Stimulated activated CD8-positive, alpha-beta memory T cell treated with anti-CD3 and anti-CD28 coated beads, Interleukin-4, amount 100 ng/mL, for 4 hours (primary cell): Measurements from ENCODE around the gene TCP11.

ENCODE experiments used
- DNase-seq, 2 donors: peaks; one replicate each; pipeline ENCODE4 v3.0.0-alpha.2; 2020; ENCODE audit warnings: low read depth in 2 of 2, low spot score in 1 of 2

TCP11 gene

GRCh38 chr6:35173427-35174087 is 32.4 kb upstream of the TCP11 start:
- no peak for DNase-seq

- no peak for DNase-seq
These were observed 31.9 kb upstream of the TCP11 start for GRCh38 chr6:35173044-35173426.

DNA sequence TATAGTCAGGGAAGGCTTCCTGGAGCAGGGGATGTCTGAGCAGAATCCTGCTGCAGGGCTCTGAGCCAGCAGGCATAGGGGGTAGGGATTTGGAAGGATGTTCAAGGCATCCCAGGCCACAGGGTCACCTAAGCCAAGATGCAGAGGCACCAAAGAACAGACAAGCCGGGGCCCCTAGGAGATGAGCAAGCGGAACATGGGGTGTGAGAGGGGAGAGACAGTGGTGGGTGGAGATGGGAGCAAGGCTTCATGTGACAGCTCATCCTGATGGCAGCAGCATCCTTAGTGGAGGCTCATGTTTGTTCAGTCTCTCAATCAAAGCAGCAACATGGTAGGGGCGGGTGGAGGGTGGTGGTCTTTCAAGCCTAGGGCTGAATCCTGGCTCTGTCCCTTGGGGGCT is 29.8 kb upstream of the TCP11 start:
- no peak for DNase-seq

DNA sequence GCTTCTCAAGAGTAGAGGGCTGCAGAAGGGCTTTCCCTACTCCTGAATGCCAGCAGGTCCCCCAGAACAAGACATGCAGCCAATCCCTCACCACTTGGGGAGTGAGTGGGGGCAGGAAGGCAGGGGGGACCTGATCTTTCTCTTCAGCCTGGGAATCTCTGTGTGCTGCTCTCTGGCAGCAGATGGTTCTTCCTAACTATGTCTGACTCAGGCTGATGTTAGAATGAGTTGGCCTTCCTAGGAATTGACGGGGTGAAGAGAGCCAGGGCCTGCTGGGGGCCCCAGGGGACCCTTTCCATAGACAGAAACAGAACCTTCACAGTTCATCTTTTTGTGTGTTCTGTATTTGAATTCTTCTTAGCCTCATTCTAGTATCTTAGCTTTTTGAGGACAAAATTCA is 29.0 kb upstream of the TCP11 start:
- DNase-seq = no peak

GRCh38 chr6:35168461-35168861 is 27.3 kb upstream of the TCP11 start:
- DNase-seq = no peak

GRCh38 chr6:35167505-35167904 is 26.4 kb upstream of the TCP11 start:
- no peak for DNase-seq

- no peak for DNase-seq
These were observed 25.4 kb upstream of the TCP11 start for GRCh38 chr6:35166520-35166919.

GRCh38 chr6:35166116-35166515 is 25.0 kb upstream of the TCP11 start:
- DNase-seq = no peak

DNA sequence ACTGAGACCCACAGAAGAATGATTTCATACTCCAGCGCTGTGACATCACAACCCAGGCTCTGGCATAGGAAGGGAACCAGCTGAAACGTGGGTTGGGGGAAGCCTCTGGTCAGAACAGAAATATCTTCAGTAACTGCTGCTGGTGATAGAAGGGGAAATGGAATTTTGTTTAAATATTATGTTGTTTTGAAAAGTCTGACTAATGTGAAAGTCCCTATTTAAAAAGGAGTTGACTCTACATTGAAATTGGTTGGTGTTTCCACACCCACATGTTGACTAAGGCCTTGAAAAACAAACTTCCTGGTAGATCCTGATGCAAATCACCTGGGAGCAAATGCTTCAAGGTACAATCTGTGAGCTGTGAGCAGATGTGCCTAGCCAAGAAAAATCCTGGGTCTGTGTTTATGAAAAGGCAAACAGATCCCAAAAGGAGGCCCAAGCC is 24.5 kb upstream of the TCP11 start:
- no peak for DNase-seq

- DNase-seq = no peak
These were observed 23.7 kb upstream of the TCP11 start for GRCh38 chr6:35164868-35165267.

GRCh38 chr6:35164277-35164676 is 23.1 kb upstream of the TCP11 start:
- DNase-seq = no peak

DNA sequence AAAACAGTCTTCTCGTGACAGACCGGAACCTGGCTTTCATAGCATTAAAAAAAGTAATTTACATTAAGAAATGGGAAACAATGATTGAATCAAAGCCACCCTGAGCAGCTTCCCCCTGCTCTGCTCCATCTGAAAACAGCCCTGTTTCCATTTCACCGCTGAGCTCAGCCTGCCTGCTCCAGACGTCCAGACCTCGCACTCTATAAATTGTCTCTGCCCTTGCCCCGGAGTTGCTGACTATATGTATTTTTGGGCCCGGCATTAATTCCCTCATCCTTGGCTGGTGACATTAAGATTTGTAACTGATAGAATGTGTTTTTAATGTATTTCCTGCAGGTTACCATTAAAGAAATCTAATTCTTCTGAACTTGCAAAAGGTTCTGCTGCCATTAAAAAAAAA is 22.7 kb upstream of the TCP11 start:
- no peak for DNase-seq

GRCh38 chr6:35161776-35162607 is 20.9 kb upstream of the TCP11 start:
- no peak for DNase-seq

DNA sequence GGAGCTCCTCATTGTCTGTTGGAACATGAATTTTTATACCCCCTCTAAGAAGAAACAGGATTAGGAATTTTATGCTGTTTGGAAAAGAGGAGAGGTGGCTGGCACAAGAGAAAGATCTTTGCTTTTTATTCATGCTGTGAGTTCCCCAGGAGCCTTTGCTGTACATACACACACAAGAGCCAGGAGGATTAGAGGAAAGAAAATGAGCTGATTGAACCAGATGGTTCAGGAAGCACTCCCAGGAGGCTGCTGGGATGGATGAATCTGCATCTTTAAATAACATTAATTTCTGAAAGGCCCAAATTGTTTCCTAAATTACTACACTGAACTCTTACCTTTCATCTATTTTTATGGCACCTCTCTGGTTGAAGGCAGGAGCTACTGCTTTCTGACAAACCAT is 20.1 kb upstream of the TCP11 start:
- no peak for DNase-seq

GRCh38 chr6:35160642-35161041 is 19.5 kb upstream of the TCP11 start:
- DNase-seq = no peak

GRCh38 chr6:35158520-35158919 is 17.4 kb upstream of the TCP11 start:
- no peak for DNase-seq

GRCh38 chr6:35154947-35155346 is 13.8 kb upstream of the TCP11 start:
- DNase-seq = no peak

DNA sequence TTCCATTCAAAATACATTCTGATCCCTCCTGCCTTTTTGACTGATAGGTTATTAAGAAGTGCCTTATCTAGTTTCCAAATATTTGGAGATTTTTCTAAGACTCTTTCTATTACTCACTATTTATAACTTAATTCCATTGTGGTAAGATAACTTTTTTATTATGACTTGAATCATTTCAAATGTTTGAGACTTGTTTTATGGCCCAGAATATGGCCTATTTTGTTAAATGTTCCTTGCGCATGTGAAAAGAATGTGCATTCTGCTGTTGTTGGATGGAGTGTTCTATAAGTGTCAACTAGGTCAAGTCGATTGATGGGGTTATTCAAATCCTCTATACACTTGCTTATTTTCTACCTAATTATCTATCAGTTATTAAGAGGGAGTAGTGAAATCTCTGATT is 13.1 kb upstream of the TCP11 start:
- DNase-seq = no peak

GRCh38 chr6:35152067-35152707 is 11.0 kb upstream of the TCP11 start:
- DNase-seq = no peak

GRCh38 chr6:35151466-35151865 is 10.3 kb upstream of the TCP11 start:
- no peak for DNase-seq

DNA sequence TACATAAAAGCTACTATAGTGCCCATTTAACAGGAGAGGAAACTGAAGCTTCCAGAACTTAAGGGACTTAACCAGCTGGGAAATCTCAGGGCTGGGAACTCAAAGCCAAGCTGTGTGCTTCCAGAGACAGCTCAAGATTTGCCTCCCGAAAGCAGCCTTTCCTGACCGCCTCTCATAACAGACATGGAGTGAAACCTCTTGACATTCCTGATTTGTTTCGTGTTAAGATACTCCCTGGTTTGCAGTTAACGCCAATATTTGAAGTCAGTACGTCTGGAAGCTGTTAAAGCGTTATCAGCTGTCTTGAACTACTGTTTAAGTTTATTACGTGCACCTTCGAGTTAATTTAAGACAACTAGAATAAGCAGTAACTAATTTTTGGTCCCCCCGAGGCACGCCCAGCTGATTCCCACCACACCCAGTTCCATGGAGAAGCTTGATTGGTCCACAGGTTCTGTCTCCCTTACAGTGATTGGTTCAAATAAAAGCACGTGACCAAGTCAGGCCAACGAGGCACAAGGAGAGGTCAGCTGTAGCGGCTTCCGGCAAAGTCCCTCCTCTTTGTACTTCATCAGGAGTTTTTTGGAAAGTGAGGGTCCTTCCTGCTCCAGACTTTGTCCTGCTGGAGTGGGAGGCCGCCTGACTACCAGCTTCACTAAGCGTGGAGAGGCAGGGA is 8.9 kb upstream of the TCP11 start:
- DNase-seq = no peak
